SK-N-SH (cell line): ENCODE data around the gene ARHGAP10.

Source experiments
- EP300 ChIP-seq, 2 experiments: IDR thresholded peaks; 2 replicates each; pipeline versions ENCODE4 v1.4.0 to v1.6.1; 2012; ENCODE audit warnings: borderline replicate concordance in 1 of 2, low read depth in 1 of 2, low read length in 1 of 2
- FOXJ3 ChIP-seq: sonication (generic); formaldehyde crosslinking; IDR thresholded peaks from 2 replicates; pipeline ENCODE4 v1.5.1; 2020; ENCODE audit warnings: mild to moderate bottlenecking, missing genetic modification reagents
- IRF3 ChIP-seq: fragments of 150-350 bp; IDR thresholded peaks from 2 replicates; pipeline ENCODE4 v1.6.1; 2016; ENCODE audit warnings: mild to moderate bottlenecking, low read depth, low read length
- MAX ChIP-seq: IDR thresholded peaks from 2 replicates; pipeline ENCODE4 v1.4.0; 2012; ENCODE audit warnings: low read depth
- POLR2AphosphoS5 ChIP-seq: IDR thresholded peaks from 2 replicates; pipeline ENCODE4 v1.6.1; 2012; ENCODE audit warnings: low read depth, low read length
- SIN3A ChIP-seq: IDR thresholded peaks from 2 replicates; pipeline ENCODE4 v1.6.1; 2012; ENCODE audit warnings: low read depth, mild to moderate bottlenecking, low read length, moderate library complexity, borderline replicate concordance
- SMC3 ChIP-seq: IDR thresholded peaks from 2 replicates; pipeline ENCODE4 v1.6.1; 2012; ENCODE audit warnings: low read depth, low read length, improper control_type of control experiment
- TF ChIP-seq, protein P1 (sequence below): fragments of 200-600 bp; sonication (generic); IDR thresholded peaks from 2 replicates; pipeline ENCODE4 v1.6.1; 2017; ENCODE audit warnings: antibody characterized with exemption, mild to moderate bottlenecking, moderate library complexity

GRCh38 chr4:148095346-148095923, 363.5 kb downstream of the ARHGAP10 start:
- TF ChIP-seq SIN3A (no peak), MAX (no peak), POLR2AphosphoS5 (no peak), EP300 (IDR thresholded peaks at IDR 0.05; ENCODE audit: borderline replicate concordance in 1 of 2, low read depth in 1 of 2, low read length in 1 of 2) (no peak), SMC3 (no peak), FOXJ3 (CRISPR knock-in tag) (no peak), IRF3 (no peak)
- TF ChIP-seq, protein P1, sequence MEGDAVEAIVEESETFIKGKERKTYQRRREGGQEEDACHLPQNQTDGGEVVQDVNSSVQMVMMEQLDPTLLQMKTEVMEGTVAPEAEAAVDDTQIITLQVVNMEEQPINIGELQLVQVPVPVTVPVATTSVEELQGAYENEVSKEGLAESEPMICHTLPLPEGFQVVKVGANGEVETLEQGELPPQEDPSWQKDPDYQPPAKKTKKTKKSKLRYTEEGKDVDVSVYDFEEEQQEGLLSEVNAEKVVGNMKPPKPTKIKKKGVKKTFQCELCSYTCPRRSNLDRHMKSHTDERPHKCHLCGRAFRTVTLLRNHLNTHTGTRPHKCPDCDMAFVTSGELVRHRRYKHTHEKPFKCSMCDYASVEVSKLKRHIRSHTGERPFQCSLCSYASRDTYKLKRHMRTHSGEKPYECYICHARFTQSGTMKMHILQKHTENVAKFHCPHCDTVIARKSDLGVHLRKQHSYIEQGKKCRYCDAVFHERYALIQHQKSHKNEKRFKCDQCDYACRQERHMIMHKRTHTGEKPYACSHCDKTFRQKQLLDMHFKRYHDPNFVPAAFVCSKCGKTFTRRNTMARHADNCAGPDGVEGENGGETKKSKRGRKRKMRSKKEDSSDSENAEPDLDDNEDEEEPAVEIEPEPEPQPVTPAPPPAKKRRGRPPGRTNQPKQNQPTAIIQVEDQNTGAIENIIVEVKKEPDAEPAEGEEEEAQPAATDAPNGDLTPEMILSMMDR, result no peak
